Measurements from ENCODE around the gene MAML2. TPM values are rescaled to one million over a fixed set of nuclear protein-coding genes. Genes with fewer than 3 reads are reported as not detected.
A peak's percentile ranks its signal among the peaks of the same experiment; 100 is the strongest.

MAML2 gene
- total RNA-seq, 2 experiments from 2014 or later, result 11.8 to 12.5 TPM

GRCh38 chr11:96026310-96026709, 316.7 kb downstream of the MAML2 start:
- no peaks in the 10 kb centered on the region for H3K27me3 Mint-ChIP-seq
- POLR2A ChIA-PET, result no interaction called here
- H3K36me3 Mint-ChIP-seq (ENCODE audit: low read depth), result peaks cover 13% of the 10 kb centered on the region
- intact Hi-C loops (cut with micrococcal nuclease), result no loop called here
- TF ChIP-seq CTCF (IDR thresholded peaks at IDR 0.05), result no peak
- peak; percentile 85 for ATAC-seq
- no peak overlapping the region for H3K27ac Mint-ChIP-seq
- DNase-seq, result no peak
- CTCF ChIA-PET, result no interaction called here
- no peaks in the 10 kb centered on the region for H3K9me3 Mint-ChIP-seq
- H3K4me3 Mint-ChIP-seq, result no peak overlapping the region
- peaks cover 58% of the 10 kb centered on the region for H3K4me1 Mint-ChIP-seq (ENCODE audit: low read depth)

GRCh38 chr11:96024666-96025065, 318.3 kb downstream of the MAML2 start:
- intact Hi-C loops (cut with micrococcal nuclease), result no loop called here
- Mint-ChIP-seq H3K36me3 (ENCODE audit: low read depth) (peaks cover 10% of the 10 kb centered on the region), H3K4me1 (ENCODE audit: low read depth) (peaks cover 67% of the 10 kb centered on the region), H3K27me3 (no peaks in the 10 kb centered on the region), H3K27ac (peak overlapping the region; percentile 5), H3K9me3 (no peaks in the 10 kb centered on the region), H3K4me3 (no peak overlapping the region)
- TF ChIP-seq CTCF (IDR thresholded peaks at IDR 0.05), result no peak
- ChIA-PET CTCF (no interaction called here), POLR2A (interaction anchor here (0.7 to 0.9 kb wide), 2 partner anchors 10 to 27 kb away, joined by 3 to 4 read pairs; no protein-coding TSS in a partner anchor)
- ATAC-seq (peak; percentile 47), DNase-seq (peak; percentile 16)

GRCh38 chr11:96023275-96023674, 319.7 kb downstream of the MAML2 start:
- DNase-seq, result no peak
- Mint-ChIP-seq H3K9me3 (no peaks in the 10 kb centered on the region), H3K27me3 (no peaks in the 10 kb centered on the region), H3K4me1 (ENCODE audit: low read depth) (peaks cover 59% of the 10 kb centered on the region), H3K27ac (no peak overlapping the region), H3K4me3 (no peak overlapping the region), H3K36me3 (ENCODE audit: low read depth) (peaks cover 10% of the 10 kb centered on the region)
- intact Hi-C loops (cut with micrococcal nuclease), result no loop called here
- CTCF ChIA-PET, result interaction anchor here (0.9 kb wide), 1 partner anchor 320 kb away, joined by 3 read pairs; the partner anchor contains the start of gene MAML2
- no peak for ATAC-seq
- POLR2A ChIA-PET, result interaction anchor here (1.0 kb wide), 1 partner anchor 16 kb away, joined by 3 read pairs; no protein-coding TSS in a partner anchor
- TF ChIP-seq CTCF (IDR thresholded peaks at IDR 0.05), result no peak

- Mint-ChIP-seq H3K27ac (peak overlapping the region; percentile 62), H3K27me3 (no peaks in the 10 kb centered on the region), H3K4me1 (ENCODE audit: low read depth) (peaks cover 50% of the 10 kb centered on the region), H3K36me3 (ENCODE audit: low read depth) (peaks cover 7% of the 10 kb centered on the region), H3K4me3 (no peak overlapping the region), H3K9me3 (no peaks in the 10 kb centered on the region)
- POLR2A ChIA-PET, result no interaction called here
- no peak for TF ChIP-seq CTCF (IDR thresholded peaks at IDR 0.05)
- DNase-seq, result no peak
- intact Hi-C loops (cut with micrococcal nuclease), result no loop called here
- CTCF ChIA-PET, result interaction anchor here (1.4 kb wide), 1 partner anchor 33 kb away, joined by 4 read pairs; no protein-coding TSS in a partner anchor
- no peak for ATAC-seq
These were observed 320.9 kb downstream of the MAML2 start for GRCh38 chr11:96021901-96022650.

Data from activated CD8-positive, alpha-beta T cell treated with anti-CD3 and anti-CD28 coated beads for 36 hours (primary cell).